ENCODE data around the gene CMIP.

Gene CMIP

GRCh38 chr16:81495321-81496234 lies 51.0 kb downstream of the CMIP start:
- no peak for DNase-seq (ENCODE audit: low read depth)

- no peak for DNase-seq (ENCODE audit: low read depth)
These were observed 51.7 kb downstream of the CMIP start for GRCh38 chr16:81496321-81496720.

GRCh38 chr16:81496742-81497141 lies 52.1 kb downstream of the CMIP start:
- no peak for DNase-seq (ENCODE audit: low read depth)

- no peak for DNase-seq (ENCODE audit: low read depth)
These were observed 53.1 kb downstream of the CMIP start for GRCh38 chr16:81497690-81498089.

GRCh38 chr16:81498351-81498750 lies 53.7 kb downstream of the CMIP start:
- DNase-seq (ENCODE audit: low read depth), result no peak

- DNase-seq (ENCODE audit: low read depth), result no peak
These were observed 55.2 kb downstream of the CMIP start for GRCh38 chr16:81499576-81500380.

- DNase-seq (ENCODE audit: low read depth), result no peak
These were observed 56.4 kb downstream of the CMIP start for GRCh38 chr16:81500833-81501521.

GRCh38 chr16:81502396-81503070 lies 57.9 kb downstream of the CMIP start:
- DNase-seq (ENCODE audit: low read depth), result no peak

- no peak for DNase-seq (ENCODE audit: low read depth)
These were observed 60.5 kb downstream of the CMIP start for GRCh38 chr16:81505011-81505661.

- no peak for DNase-seq (ENCODE audit: low read depth)
These were observed 64.8 kb downstream of the CMIP start for GRCh38 chr16:81509404-81509803.

- DNase-seq (ENCODE audit: low read depth), result no peak
These were observed 65.4 kb downstream of the CMIP start for GRCh38 chr16:81510016-81510415.

- no peak for DNase-seq (ENCODE audit: low read depth)
These were observed 66.8 kb downstream of the CMIP start for GRCh38 chr16:81511371-81511770.

GRCh38 chr16:81513204-81514040 lies 68.8 kb downstream of the CMIP start:
- DNase-seq (ENCODE audit: low read depth), result no peak

- no peak for DNase-seq (ENCODE audit: low read depth)
These were observed 69.5 kb downstream of the CMIP start for GRCh38 chr16:81514041-81514559.

- no peak for DNase-seq (ENCODE audit: low read depth)
These were observed 70.1 kb downstream of the CMIP start for GRCh38 chr16:81514568-81515258.

- DNase-seq (ENCODE audit: low read depth), result no peak
These were observed 70.7 kb downstream of the CMIP start for GRCh38 chr16:81515281-81515680.

GRCh38 chr16:81515721-81516120 lies 71.1 kb downstream of the CMIP start:
- no peak for DNase-seq (ENCODE audit: low read depth)

GRCh38 chr16:81516478-81517149 lies 72.0 kb downstream of the CMIP start:
- DNase-seq (ENCODE audit: low read depth), result no peak

- DNase-seq (ENCODE audit: low read depth), result no peak
These were observed 72.5 kb downstream of the CMIP start for GRCh38 chr16:81517150-81517499.
